Heart left ventricle (tissue), 13 donors: ENCODE measurements around the gene HTT-AS.

ENCODE experiments used
- CTCF ChIP-seq, 12 donors: fragments of 200-600 bp; sonication (generic) in 4 of 12; IDR thresholded peaks; one replicate each; pipeline versions ENCODE4 v1.5.0 to v1.8.0; 2018 to 2022; ENCODE audit warnings: antibody characterized with exemption in 12 of 12, mild to moderate bottlenecking in 5 of 12
- POLR2A ChIP-seq, 2 donors: fragments of 450-650 bp; IDR thresholded peaks; one replicate each; pipeline ENCODE4 v1.6.1; 2017; ENCODE audit warnings: antibody characterized with exemption in 2 of 2, mild to moderate bottlenecking in 2 of 2, moderate library complexity in 2 of 2
- donor health status: ischemic (EF 13 %, LVEDD 7.1; RV severe dilation, severe dysfunction).
- donor health status: DM: no; HTN: yes; CAD: no.
- donor health status: DM: no; HTN: no; CAD: no.
- donor health status: ischemic (EF 25% LVEDD 6.9; RV normal size, moderate dysfunction).
- donor health status: ischemic (EF 25% LVEDD 5.7; RV mildly dilated, moderate dysfunction).
- donor health status: ischemic (EF 35%, LVEDD 5.7; RV mildly dilated, moderate dysfunction).
- donor health status: nonischemic (EF 11% LVEDD 7.7; RV severe dilation, severe dysfunction).
- donor health status: DM: yes; HTN: yes; CAD: no.
- donor health status: PGD.
- donor health status: ischemic (EF 29% LVEDD 5.4; RV normal size, mild dysfunction).
- donor health status: nonischemic (EF 23%, LVEDD 6.1; RV moderate dilation, normal function).

DNA sequence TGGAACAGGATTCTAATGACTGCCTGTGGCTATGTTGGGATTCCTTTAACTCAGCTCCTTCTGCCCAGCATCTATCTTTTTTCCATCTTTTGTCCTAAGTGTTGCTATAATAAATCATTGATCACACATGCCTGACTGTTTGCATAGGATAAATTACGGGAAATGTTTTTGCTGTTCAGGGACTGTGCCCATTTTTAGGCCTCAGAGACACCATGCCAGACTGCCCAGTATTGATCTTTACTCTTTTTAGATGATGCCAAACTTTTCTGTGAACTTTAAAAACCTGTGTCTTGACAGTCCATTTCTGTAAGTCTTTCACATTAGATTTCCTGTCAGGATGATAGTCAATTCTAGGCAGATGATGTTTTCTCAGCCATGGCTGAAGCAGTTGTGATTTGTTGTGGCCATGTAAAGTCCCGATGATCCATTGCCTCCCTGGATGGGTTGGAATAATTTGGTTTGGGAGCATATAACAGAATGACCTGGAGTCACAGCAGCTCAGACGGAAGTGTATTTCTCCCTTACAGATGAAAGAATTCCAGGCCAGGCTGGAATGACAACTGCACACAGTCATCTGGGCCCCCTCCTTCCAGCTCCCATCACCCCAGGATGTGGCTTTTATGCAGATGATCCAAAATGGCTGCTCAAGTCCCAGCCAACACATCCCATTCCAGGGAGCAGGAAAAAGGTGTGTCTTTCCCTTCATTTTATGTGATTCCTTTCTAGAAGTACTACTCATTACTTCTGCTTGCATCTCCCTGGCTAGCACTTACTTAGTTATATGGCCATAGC lies 3.4 kb downstream of the HTT-AS start:
- TF ChIP-seq CTCF (IDR thresholded peaks at IDR 0.05) (no peak), POLR2A (IDR thresholded peaks at IDR 0.05) (no peak)
